Eye (tissue), 1 donor: ENCODE results near the gene IGF1R.

Experiments
- DNase-seq: peaks from one replicate; pipeline ENCODE4 v3.0.0-alpha.2; 2015

The IGF1R gene

GRCh38 chr15:98926236-98926635, 277.9 kb downstream of the IGF1R start:
- DNase-seq: no peak

- DNase-seq: no peak
These were observed 278.7 kb downstream of the IGF1R start for GRCh38 chr15:98927022-98927421.

GRCh38 chr15:98927996-98928395, 279.7 kb downstream of the IGF1R start:
- DNase-seq: peak; percentile 56

- no peak for DNase-seq
These were observed 282.2 kb downstream of the IGF1R start for GRCh38 chr15:98930576-98930975.

- DNase-seq: no peak
These were observed 282.7 kb downstream of the IGF1R start for GRCh38 chr15:98931004-98931403.

- DNase-seq: no peak
These were observed 285.1 kb downstream of the IGF1R start for GRCh38 chr15:98933406-98933805.

GRCh38 chr15:98935736-98936135, 287.4 kb downstream of the IGF1R start:
- DNase-seq: no peak

GRCh38 chr15:98937413-98938104, 289.2 kb downstream of the IGF1R start:
- DNase-seq: no peak

GRCh38 chr15:98938105-98938417, 289.7 kb downstream of the IGF1R start:
- no peak for DNase-seq

- no peak for DNase-seq
These were observed 290.5 kb downstream of the IGF1R start for GRCh38 chr15:98938799-98939198.

GRCh38 chr15:98939311-98940080, 291.2 kb downstream of the IGF1R start:
- no peak for DNase-seq

- no peak for DNase-seq
These were observed 293.4 kb downstream of the IGF1R start for GRCh38 chr15:98941595-98942255.

- no peak for DNase-seq
These were observed 294.1 kb downstream of the IGF1R start for GRCh38 chr15:98942431-98942830.

GRCh38 chr15:98943051-98943508, 294.7 kb downstream of the IGF1R start:
- no peak for DNase-seq

- no peak for DNase-seq
These were observed 295.3 kb downstream of the IGF1R start for GRCh38 chr15:98943601-98944151.

- no peak for DNase-seq
These were observed 298.2 kb downstream of the IGF1R start for GRCh38 chr15:98946301-98947255.

GRCh38 chr15:98948456-98948855, 300.1 kb downstream of the IGF1R start:
- no peak for DNase-seq

GRCh38 chr15:98948941-98949340, 300.6 kb downstream of the IGF1R start:
- DNase-seq: no peak

GRCh38 chr15:98949624-98950023, 301.3 kb downstream of the IGF1R start:
- DNase-seq: no peak

GRCh38 chr15:98950248-98950647, 301.9 kb downstream of the IGF1R start:
- no peak for DNase-seq

GRCh38 chr15:98951004-98951403, 302.7 kb downstream of the IGF1R start:
- no peak for DNase-seq
